ENCODE data around the gene ELMO3. TPM values are rescaled to one million over a fixed set of nuclear protein-coding genes. Genes with fewer than 3 reads are reported as not detected.

Gene ELMO3
- total RNA-seq, 1 donor from 2014 or later = 5.5 TPM

DNA sequence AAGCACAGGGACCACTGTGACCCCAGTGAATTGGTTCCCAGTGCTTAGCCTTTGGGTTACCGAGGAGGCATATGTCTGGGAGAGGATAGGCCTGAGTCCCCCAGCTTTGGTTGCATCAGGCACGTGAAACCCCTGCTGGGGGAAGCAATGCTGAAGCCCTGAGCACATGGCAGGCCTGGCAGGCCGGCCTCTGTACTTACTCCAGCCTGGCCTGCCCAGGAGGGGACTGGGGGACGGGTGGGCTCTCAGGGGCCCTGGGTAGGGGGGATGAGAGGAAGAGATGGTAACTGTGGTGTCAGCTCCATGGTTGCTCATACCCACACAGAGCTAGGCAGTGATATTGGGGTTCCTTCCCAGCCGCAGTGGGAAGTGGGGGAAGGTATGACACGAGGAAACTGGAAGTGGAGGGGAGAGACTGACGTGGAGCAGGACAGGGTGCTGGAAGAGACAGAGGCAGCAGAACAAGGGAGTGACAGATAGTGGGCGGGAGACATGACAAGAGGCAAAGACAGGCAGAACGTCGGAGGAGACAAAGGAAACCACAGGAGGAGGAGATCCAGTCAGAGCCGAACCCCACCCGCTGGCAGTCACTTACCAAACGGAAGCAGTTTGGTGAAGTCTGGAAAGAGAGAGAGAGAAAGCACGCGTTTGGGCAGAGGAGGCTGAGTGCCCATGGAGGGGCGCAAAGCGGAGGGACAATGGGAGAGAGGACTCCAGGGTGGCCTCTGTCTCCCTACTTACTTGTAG is 37.1 kb downstream of the ELMO3 start:
- H3K4me3 Mint-ChIP-seq (ENCODE audit: low read depth) = no peak overlapping the region
- H3K9me3 Mint-ChIP-seq (ENCODE audit: low read depth) = no peaks in the 10 kb centered on the region
- DNase-seq (ENCODE audit: low spot score, unreplicated experiment) = no peak
- no peak overlapping the region for H3K27ac Mint-ChIP-seq
- peaks cover 12% of the 10 kb centered on the region for H3K36me3 Mint-ChIP-seq (ENCODE audit: insufficient read depth)
- H3K27me3 Mint-ChIP-seq = no peaks in the 10 kb centered on the region
- TF ChIP-seq, protein P1, sequence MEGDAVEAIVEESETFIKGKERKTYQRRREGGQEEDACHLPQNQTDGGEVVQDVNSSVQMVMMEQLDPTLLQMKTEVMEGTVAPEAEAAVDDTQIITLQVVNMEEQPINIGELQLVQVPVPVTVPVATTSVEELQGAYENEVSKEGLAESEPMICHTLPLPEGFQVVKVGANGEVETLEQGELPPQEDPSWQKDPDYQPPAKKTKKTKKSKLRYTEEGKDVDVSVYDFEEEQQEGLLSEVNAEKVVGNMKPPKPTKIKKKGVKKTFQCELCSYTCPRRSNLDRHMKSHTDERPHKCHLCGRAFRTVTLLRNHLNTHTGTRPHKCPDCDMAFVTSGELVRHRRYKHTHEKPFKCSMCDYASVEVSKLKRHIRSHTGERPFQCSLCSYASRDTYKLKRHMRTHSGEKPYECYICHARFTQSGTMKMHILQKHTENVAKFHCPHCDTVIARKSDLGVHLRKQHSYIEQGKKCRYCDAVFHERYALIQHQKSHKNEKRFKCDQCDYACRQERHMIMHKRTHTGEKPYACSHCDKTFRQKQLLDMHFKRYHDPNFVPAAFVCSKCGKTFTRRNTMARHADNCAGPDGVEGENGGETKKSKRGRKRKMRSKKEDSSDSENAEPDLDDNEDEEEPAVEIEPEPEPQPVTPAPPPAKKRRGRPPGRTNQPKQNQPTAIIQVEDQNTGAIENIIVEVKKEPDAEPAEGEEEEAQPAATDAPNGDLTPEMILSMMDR (IDR thresholded peaks at IDR 0.05; ENCODE audit: unreplicated experiment) = no peak
- H3K4me1 Mint-ChIP-seq (ENCODE audit: low read depth) = no peaks in the 10 kb centered on the region

GRCh38 chr16:67236563-67237395 is 37.8 kb downstream of the ELMO3 start:
- Mint-ChIP-seq H3K4me1 (ENCODE audit: low read depth) (no peaks in the 10 kb centered on the region), H3K27ac (no peak overlapping the region), H3K27me3 (no peaks in the 10 kb centered on the region), H3K36me3 (ENCODE audit: insufficient read depth) (peaks cover 12% of the 10 kb centered on the region), H3K4me3 (ENCODE audit: low read depth) (no peak overlapping the region), H3K9me3 (ENCODE audit: low read depth) (no peaks in the 10 kb centered on the region)
- TF ChIP-seq, protein P1 (IDR thresholded peaks at IDR 0.05; ENCODE audit: unreplicated experiment) = no peak
- no peak for DNase-seq (ENCODE audit: low spot score, unreplicated experiment)

GRCh38 chr16:67237396-67238277 is 38.7 kb downstream of the ELMO3 start:
- Mint-ChIP-seq H3K4me3 (ENCODE audit: low read depth) (no peak overlapping the region), H3K27me3 (no peaks in the 10 kb centered on the region), H3K36me3 (ENCODE audit: insufficient read depth) (peaks cover 12% of the 10 kb centered on the region), H3K27ac (no peak overlapping the region), H3K4me1 (ENCODE audit: low read depth) (no peaks in the 10 kb centered on the region), H3K9me3 (ENCODE audit: low read depth) (no peaks in the 10 kb centered on the region)
- TF ChIP-seq, protein P1 (IDR thresholded peaks at IDR 0.05; ENCODE audit: unreplicated experiment) = no peak
- DNase-seq (ENCODE audit: low spot score, unreplicated experiment) = no peak

- Mint-ChIP-seq H3K27me3 (no peaks in the 10 kb centered on the region), H3K36me3 (ENCODE audit: insufficient read depth) (peaks cover 12% of the 10 kb centered on the region), H3K4me1 (ENCODE audit: low read depth) (no peaks in the 10 kb centered on the region), H3K4me3 (ENCODE audit: low read depth) (no peak overlapping the region), H3K27ac (no peak overlapping the region), H3K9me3 (ENCODE audit: low read depth) (no peaks in the 10 kb centered on the region)
- TF ChIP-seq, protein P1 (IDR thresholded peaks at IDR 0.05; ENCODE audit: unreplicated experiment) = no peak
- DNase-seq (ENCODE audit: low spot score, unreplicated experiment) = no peak
Measured at GRCh38 chr16:67238278-67238575, 39.3 kb downstream of the ELMO3 start.

Measured in progenitor cell of endocrine pancreas (in vitro differentiated cells).